Body of pancreas (tissue), 4 donors: ENCODE measurements around the gene RBBP8NL. TPM values are rescaled to one million over a fixed set of nuclear protein-coding genes. Genes with fewer than 3 reads are reported as not detected.

Experiments used
- ATAC-seq: fragments of 150-250 bp; one replicate; pipeline ENCODE4 v1.9.1; 2016
- DNase-seq, 4 donors: peaks; one replicate each; pipeline ENCODE4 v3.0.0-alpha.2; 2019
- H3K27ac ChIP-seq, 4 donors: fragments of 200-600 bp; sonication (generic); 1 replicate in 3 of 4; 2 replicates in 1 of 4; pipeline versions ENCODE4 v1.5.1 to v1.6.1; 2016 to 2019; ENCODE audit warnings: mild to moderate bottlenecking in 1 of 4, mixed read lengths in 1 of 4, moderate library complexity in 1 of 4
- H3K27me3 ChIP-seq, 2 donors: fragments of 200-600 bp; sonication (generic); one replicate each; pipeline ENCODE4 v1.6.0; 2016; ENCODE audit warnings: mild to moderate bottlenecking in 1 of 2
- H3K36me3 ChIP-seq, 2 donors: fragments of 200-600 bp; sonication (generic); replicated peaks in 1 of 2; 2 replicates each; pipeline ENCODE4 v1.5.1; 2016; ENCODE audit warnings: low read depth in 2 of 2; ENCODE audit not compliant: insufficient read depth in 1 of 2
- H3K4me1 ChIP-seq: fragments of 200-600 bp; sonication (generic); one replicate; pipeline ENCODE4 v1.6.0; 2016
- H3K4me3 ChIP-seq, 2 donors: fragments of 200-600 bp; sonication (generic); 1 replicate in 1 of 2; 2 replicates in 1 of 2; pipeline ENCODE4 v1.5.1; 2016 to 2019
- H3K9me3 ChIP-seq, 3 donors: fragments of 200-600 bp; sonication (generic); 1 replicate in 2 of 3; 2 replicates in 1 of 3; pipeline ENCODE4 v1.5.1; 2016
- CTCF ChIP-seq, 7 experiments: fragments of 450-650 bp in 4 of 7; fragments of 200-600 bp in 3 of 7; sonication (generic) in 3 of 7; IDR thresholded peaks; one replicate each; pipeline ENCODE4 v1.5.1; 2016 to 2019; ENCODE audit warnings: antibody characterized with exemption in 7 of 7
- POLR2A ChIP-seq, 3 donors: fragments of 450-650 bp; IDR thresholded peaks; one replicate each; pipeline ENCODE4 v1.6.1; 2016; ENCODE audit warnings: antibody characterized with exemption in 3 of 3, mild to moderate bottlenecking in 2 of 3
- WGBS, 2 donors: methylation state at CpG; one replicate each; pipeline ENCODE4 v1.1.5; 2017; 5-methylcytosine and 5-hydroxymethylcytosine counted together
- intact Hi-C: fragments of 100-400 bp; cut with DNase I; formaldehyde crosslinking; loops from one replicate; pipeline ENCODE4 v1.15.1; 2023
- total RNA-seq, 2 donors: library from RNA; depleted of rRNA; stranded (reverse); fragments of >200 nt; gene quantifications; one replicate each; pipeline ENCODE4 v1.1.0, GENCODE V29; 2016

The RBBP8NL gene
- total RNA-seq, 2 donors from 2014 or later: 2.3 TPM

GRCh38 chr20:62433658-62434497 lies 6.5 kb upstream of the RBBP8NL start:
- no peak for TF ChIP-seq POLR2A (IDR thresholded peaks at IDR 0.05)
- no peak for TF ChIP-seq CTCF (IDR thresholded peaks at IDR 0.05)
- intact Hi-C loops: no loop called here
- no peaks in the 10 kb centered on the region for H3K4me1 ChIP-seq
- no peaks in the 10 kb centered on the region for H3K9me3 ChIP-seq
- 58 to 66% methylated on average over 25 to 32 of the region's 32 CpGs for WGBS, 2 donors
- no peak overlapping the region for H3K4me3 ChIP-seq
- DNase-seq (no peak), ATAC-seq (no peak)
- no peaks in the 10 kb centered on the region for H3K36me3 ChIP-seq
- H3K27me3 ChIP-seq: no peaks in the 10 kb centered on the region
- H3K27ac ChIP-seq: no peak overlapping the region

- DNase-seq (no peak), ATAC-seq (no peak)
- Histone ChIP-seq H3K4me3 (no peak overlapping the region), H3K27me3 (no peaks in the 10 kb centered on the region), H3K27ac (no peak overlapping the region), H3K4me1 (peaks cover 26% of the 10 kb centered on the region), H3K36me3 (no peaks in the 10 kb centered on the region), H3K9me3 (no peaks in the 10 kb centered on the region)
- WGBS, 2 donors: 49 to 55% methylated on average over 23 of the region's 23 CpGs
- intact Hi-C loops: no loop called here
- TF ChIP-seq POLR2A (IDR thresholded peaks at IDR 0.05) (no peak), CTCF (IDR thresholded peaks at IDR 0.05) (no peak)
These were observed 3.6 kb upstream of the RBBP8NL start for GRCh38 chr20:62430866-62431447.

GRCh38 chr20:62430311-62430853 lies 3.0 kb upstream of the RBBP8NL start:
- intact Hi-C loops: no loop called here
- WGBS, 2 donors: 20 to 54% methylated on average over 6 to 9 of the region's 10 CpGs
- Histone ChIP-seq H3K27ac (no peak overlapping the region), H3K4me3 (no peak overlapping the region), H3K9me3 (no peaks in the 10 kb centered on the region), H3K36me3 (no peaks in the 10 kb centered on the region), H3K27me3 (no peaks in the 10 kb centered on the region), H3K4me1 (peaks cover 26% of the 10 kb centered on the region)
- ATAC-seq (no peak), DNase-seq (no peak)
- no peak for TF ChIP-seq POLR2A (IDR thresholded peaks at IDR 0.05)
- TF ChIP-seq CTCF (IDR thresholded peaks at IDR 0.05): no peak

- H3K27me3 ChIP-seq: no peaks in the 10 kb centered on the region
- TF ChIP-seq CTCF (IDR thresholded peaks at IDR 0.05) (no peak), POLR2A (IDR thresholded peaks at IDR 0.05) (no peak)
- DNase-seq (no peak), ATAC-seq (no peak)
- H3K27ac ChIP-seq: no peak overlapping the region
- intact Hi-C loops: no loop called here
- WGBS, 2 donors: 78 to 81% methylated on average over 5 to 23 of the region's 23 CpGs
- H3K4me1 ChIP-seq: peaks cover 26% of the 10 kb centered on the region
- H3K36me3 ChIP-seq: no peaks in the 10 kb centered on the region
- H3K4me3 ChIP-seq: no peak overlapping the region
- H3K9me3 ChIP-seq: no peaks in the 10 kb centered on the region
These were observed 2.3 kb upstream of the RBBP8NL start for GRCh38 chr20:62429455-62430310.
